Activated naive CD4-positive, alpha-beta T cell (primary cell): Measurements from ENCODE around the gene CCDC178.

Source experiments
- DNase-seq, 4 experiments: peaks; one replicate each; lab custom pipeline; 2025; lab: John Stamatoyannopoulos, UW

CCDC178 gene

GRCh38 chr18:32918692-32919250 is 521.8 kb downstream of the CCDC178 start:
- DNase-seq: no peak

- no peak for DNase-seq
Observed at GRCh38 chr18:32915516-32915915, 525.0 kb downstream of the CCDC178 start.

GRCh38 chr18:32911660-32912284 is 528.7 kb downstream of the CCDC178 start:
- DNase-seq: no peak

- no peak for DNase-seq
Observed at GRCh38 chr18:32910694-32911296, 529.7 kb downstream of the CCDC178 start.

GRCh38 chr18:32909798-32910561 is 530.5 kb downstream of the CCDC178 start:
- DNase-seq: no peak

- no peak for DNase-seq
Observed at GRCh38 chr18:32908424-32908805, 532.1 kb downstream of the CCDC178 start.

- no peak for DNase-seq
Observed at GRCh38 chr18:32907648-32908423, 532.7 kb downstream of the CCDC178 start.

- no peak for DNase-seq
Observed at GRCh38 chr18:32907311-32907585, 533.3 kb downstream of the CCDC178 start.

- no peak for DNase-seq
Observed at GRCh38 chr18:32906506-32907310, 533.8 kb downstream of the CCDC178 start.

GRCh38 chr18:32905651-32906050 is 534.9 kb downstream of the CCDC178 start:
- no peak for DNase-seq

- DNase-seq: no peak
Observed at GRCh38 chr18:32902568-32903330, 537.8 kb downstream of the CCDC178 start.

- DNase-seq: no peak
Observed at GRCh38 chr18:32899819-32900218, 540.7 kb downstream of the CCDC178 start.

GRCh38 chr18:32896776-32897547 is 543.6 kb downstream of the CCDC178 start:
- DNase-seq: no peak

GRCh38 chr18:32893915-32894314 is 546.6 kb downstream of the CCDC178 start:
- no peak for DNase-seq

- DNase-seq: no peak
Observed at GRCh38 chr18:32891797-32892196, 548.7 kb downstream of the CCDC178 start.

- no peak for DNase-seq
Observed at GRCh38 chr18:32891130-32891529, 549.4 kb downstream of the CCDC178 start.

- no peak for DNase-seq
Observed at GRCh38 chr18:32889615-32890593, 550.6 kb downstream of the CCDC178 start.

- DNase-seq: no peak
Observed at GRCh38 chr18:32888306-32888705, 552.2 kb downstream of the CCDC178 start.
